SH-SY5Y (cell line): Measurements from ENCODE around the gene ARG1.

Experiments used
- GATA2 ChIP-seq: IDR thresholded peaks from 2 replicates; pipeline ENCODE4 v1.6.1; 2011; ENCODE audit warnings: mild to moderate bottlenecking, low read depth, low read length
- GATA3 ChIP-seq: IDR thresholded peaks from 2 replicates; pipeline ENCODE4 v1.6.1; 2011; ENCODE audit warnings: low read depth, mild to moderate bottlenecking, low read length, moderate library complexity

ARG1 gene

DNA sequence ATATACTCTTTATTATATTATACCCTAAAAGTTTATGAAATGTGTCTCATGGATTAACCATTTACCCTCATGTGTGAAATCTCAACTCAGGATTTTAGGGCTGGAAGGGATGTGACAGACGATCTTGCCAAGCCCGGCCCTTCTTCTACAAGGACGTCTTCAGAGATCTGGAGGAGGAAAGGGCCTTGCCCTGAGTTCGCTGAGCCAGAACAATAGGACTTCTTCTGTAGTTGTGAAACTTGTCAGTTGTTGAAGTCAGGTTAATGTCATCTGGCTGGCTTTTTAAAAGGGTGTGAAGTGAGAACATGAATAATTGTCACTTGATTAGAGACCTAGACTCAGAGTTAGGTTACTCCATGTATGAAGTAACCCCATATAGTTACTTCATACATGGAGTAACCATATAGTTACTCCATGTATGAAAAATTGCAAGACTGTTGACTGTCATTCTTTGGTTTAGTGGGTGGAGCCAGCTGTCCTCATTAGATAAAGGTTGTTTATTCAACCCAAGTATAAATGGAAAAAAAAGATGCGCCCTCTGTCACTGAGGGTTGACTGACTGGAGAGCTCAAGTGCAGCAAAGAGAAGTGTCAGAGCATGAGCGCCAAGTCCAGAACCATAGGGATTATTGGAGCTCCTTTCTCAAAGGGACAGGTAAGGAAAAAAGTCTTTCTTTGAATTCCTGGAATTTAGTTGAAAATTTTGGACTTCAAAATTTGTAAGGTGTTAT lies at the start of gene ARG1:
ARG1 (plus strand) TSS at position 541 of the 730 bp plus-strand sequence; CDS start at position 598, 57 bp downstream.
- TF ChIP-seq GATA3, result no peak
- TF ChIP-seq GATA2, result no peak

DNA sequence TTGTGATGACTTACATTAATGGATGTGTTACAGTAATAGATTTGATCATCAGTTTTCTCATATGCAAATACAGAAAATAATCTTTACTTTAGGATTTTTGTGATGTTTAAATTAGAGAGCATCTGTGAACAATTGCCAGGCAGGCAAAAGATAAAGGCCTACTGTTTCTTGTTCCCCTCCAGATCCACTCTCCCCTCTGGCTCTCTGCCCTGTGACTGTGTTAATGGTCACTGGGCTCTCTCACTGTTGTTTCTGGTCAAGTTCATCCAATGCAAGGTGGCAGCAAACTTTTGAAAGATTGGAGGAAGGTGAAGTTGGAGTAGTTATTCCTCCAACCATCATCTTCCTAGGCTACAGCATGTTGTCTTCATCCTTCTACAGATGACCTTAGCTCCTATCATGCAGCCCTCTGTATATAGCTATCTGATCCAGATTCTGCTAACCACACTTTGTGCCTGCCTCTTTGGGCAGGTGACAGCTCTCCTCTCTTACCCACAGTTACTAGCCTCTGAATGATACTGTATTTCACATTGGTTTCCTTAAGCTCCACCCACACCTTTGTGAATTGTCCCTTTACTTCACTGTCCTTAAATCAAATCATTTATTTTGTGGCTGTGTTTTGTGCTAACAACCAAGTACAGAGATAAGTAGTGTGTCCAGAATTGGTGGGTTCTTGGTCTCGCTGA lies 48.9 kb upstream of the ARG1 start:
- TF ChIP-seq GATA3 (no peak), GATA2 (no peak)

DNA sequence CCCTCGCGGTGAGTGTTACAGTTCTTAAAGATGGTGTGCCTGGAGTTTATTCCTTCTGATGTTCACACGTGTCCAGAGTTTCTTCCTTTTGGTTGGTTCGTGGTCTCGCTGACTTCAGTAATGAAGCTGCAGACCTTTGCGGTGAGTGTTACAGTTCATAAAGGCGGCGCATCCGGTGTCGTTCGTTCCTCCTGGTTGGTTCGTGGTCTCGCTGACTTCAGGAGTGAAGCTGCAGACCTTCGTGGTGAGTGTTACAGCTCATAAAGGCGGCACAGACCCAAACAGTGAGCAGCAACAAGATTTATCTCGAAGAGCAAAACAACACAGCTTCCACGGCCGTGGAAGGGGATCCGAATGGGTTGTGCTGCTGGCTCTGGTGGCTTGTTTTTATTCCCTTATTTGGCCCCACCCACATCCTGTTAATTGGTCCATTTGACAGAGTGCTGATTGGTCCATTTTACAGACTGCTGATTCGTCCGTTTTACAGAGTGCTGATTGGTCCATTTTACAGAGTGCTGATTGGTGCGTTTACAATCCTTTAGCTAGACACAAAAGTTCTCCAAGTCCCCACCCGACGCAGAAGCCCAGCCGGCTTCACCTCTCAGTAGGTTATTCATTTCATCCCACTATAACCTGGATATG lies 48.2 kb upstream of the ARG1 start:
- TF ChIP-seq GATA2, result no peak

DNA sequence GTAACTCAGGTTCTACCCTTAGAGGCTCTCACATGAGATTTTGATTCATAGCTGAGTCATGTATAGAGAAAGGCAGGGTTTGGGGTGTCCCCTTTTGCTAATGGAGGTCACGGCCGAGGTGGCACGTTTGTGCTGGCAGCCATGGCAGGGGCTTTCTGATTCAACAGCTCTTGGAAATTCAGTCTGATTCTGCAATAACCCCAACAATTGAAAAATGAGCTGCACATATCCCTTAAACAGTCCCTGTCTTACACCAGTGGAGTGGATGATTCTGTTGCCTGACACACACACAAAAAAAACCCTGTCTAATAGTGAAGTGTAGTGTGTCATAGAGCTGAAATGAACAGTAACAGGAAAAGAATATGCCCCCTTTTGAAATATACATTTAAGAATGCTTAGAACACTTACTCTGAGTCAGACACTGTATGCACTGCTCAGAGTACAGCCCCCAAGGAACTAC lies 40.4 kb upstream of the ARG1 start:
- TF ChIP-seq GATA3 (no peak), GATA2 (no peak)

DNA sequence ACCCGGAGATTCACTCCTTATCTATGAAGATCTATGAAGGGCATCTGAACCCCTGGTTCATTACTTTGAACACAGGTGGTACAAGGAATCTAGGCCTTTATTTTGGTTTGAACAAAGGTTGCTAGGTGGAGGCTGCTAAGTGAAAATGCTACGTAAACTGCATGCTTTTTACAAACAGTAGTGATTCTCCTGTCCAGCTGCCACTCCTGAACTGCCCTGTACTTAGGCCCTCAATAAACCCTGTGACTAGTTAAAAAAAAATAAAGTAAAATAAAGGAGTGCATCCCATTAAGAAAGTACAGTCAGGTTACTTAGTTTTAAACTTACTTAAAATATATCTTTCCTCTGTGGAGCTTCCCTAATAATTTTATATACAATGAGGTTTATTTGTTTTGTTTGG lies 27.7 kb upstream of the ARG1 start:
- TF ChIP-seq GATA3 (no peak), GATA2 (no peak)

DNA sequence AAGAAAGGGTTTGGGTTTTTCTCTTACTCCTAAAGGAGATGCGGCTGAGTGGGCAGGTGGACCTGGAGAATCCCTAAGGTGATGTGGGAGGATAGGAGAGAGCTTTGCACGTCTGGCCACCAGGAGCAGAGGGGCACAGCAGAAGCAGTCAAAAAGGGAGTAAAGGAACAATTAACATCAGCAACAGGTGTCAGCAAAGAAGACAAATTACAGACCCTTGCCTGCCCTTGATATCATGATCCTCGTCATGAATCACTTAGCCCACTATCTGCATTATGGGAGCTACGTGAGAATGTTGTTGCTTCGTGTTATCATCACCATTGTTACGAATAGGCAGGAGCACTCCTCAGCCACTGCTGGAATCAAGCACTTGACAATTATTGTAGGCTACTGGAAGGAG lies 25.5 kb upstream of the ARG1 start:
- TF ChIP-seq GATA3 (no peak), GATA2 (no peak)

DNA sequence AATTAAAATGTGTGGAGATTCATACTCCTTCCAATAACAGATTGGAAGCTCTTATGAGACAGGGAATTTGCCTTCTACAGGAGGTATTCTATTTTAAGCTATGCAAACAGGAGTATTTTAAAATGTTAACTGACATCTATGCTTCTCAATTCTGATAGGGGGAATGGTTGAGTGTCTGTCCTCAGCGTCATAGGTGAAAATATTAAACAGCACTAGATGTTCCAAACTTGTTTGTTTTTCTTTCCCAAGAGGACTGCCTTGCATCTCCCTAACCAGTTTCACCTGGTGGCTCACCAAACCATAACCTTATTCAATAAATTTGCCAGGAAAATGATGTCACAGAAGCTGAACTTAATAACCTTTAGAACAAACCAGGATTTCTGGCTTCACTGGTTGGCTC lies 24.6 kb upstream of the ARG1 start:
- TF ChIP-seq GATA3 (no peak), GATA2 (no peak)

DNA sequence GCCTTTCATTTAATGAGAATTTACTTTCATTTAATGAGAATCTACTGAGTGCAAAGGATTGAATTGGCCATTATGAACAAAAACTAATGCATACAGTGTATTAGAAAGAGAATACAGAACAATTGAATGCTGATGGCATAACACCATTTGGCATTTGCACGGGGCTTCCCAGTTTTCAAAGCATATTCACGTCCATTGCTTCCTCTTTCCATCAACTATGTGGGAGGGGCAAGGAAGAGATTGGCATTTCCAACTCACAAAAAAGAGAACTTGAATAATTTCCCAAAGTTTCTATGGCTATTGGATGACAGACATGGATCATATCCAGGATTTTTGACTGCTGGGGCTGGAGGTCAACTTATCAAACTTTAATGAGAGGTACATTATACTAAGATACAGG lies 23.2 kb upstream of the ARG1 start:
- TF ChIP-seq GATA2 (no peak), GATA3 (no peak)

DNA sequence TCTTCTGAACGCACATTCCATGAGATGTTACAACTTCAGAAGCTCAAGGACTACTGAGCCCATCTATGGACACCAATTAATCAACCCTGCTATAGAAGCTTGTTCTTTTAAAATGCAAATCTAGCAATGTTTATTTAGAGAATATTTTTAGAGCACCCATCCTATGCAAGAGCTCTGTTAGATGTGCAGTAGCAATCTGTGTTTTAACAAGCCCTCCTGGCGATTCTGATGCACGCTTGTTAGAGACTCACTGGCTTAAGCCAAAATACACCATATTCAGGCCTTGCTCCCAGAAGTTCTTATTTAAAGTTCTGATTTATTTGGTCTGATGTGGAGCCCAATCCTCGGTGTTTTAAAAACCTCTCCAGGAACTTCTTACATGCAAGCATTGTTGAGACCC lies 21.1 kb upstream of the ARG1 start:
- TF ChIP-seq GATA2 (no peak), GATA3 (no peak)

DNA sequence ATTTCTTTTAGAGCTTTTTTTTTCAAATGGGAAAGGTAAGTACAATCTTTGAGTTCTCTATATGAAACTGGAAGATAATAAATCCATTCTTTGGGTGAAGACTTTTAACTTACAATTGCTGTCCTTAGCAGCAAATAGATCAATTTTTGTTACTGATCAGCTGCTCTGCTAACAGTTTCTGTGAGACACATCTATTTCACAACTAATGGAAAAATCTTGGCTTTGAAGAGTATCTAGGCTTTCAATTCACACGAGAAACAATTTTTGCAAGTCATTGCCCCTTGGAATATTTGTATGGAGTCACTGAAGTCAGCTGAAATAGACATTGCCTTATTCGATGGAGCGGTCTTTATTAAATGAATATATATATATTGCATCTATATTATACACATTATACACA lies 20.5 kb upstream of the ARG1 start:
- no peak for TF ChIP-seq GATA3
- no peak for TF ChIP-seq GATA2

DNA sequence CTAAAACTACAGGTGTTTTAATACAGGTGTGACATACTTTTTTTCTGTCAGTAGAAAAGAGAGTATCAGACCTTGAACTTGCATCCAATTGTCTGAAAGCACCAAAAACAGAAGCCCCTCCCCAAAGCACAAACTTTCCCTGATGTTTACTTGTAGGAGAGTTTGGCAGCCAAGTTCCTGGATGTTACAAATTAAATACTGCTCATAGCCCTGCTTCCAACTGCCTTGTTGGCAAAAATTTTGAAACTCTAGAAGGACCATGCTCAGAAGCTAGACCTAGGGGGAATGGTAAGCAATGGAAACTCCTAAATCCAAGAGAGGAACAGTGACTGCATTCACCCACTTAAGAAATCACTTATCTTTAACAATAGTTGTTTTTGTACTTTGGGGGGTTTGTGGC lies 17.0 kb upstream of the ARG1 start:
- TF ChIP-seq GATA3, result no peak
- no peak for TF ChIP-seq GATA2

DNA sequence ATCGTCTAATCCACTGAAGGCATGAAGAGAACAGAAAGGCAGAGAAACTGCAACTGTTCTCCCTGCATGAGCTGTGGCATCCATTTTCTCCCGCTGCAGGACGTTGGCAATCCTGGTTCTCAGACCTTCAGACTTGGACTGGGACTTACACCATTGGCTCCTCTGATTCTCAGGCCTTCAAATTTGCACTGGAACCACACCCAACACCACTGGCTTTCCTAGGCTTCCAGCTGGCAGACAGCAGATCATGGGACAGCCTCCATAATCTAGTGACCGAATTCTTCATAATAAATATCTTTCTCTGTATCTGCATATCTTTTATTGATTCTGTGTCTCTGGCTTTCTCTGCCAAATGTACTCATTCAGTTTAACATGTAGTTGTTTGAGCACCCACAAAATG lies 14.1 kb upstream of the ARG1 start:
- TF ChIP-seq GATA2 (no peak), GATA3 (no peak)

DNA sequence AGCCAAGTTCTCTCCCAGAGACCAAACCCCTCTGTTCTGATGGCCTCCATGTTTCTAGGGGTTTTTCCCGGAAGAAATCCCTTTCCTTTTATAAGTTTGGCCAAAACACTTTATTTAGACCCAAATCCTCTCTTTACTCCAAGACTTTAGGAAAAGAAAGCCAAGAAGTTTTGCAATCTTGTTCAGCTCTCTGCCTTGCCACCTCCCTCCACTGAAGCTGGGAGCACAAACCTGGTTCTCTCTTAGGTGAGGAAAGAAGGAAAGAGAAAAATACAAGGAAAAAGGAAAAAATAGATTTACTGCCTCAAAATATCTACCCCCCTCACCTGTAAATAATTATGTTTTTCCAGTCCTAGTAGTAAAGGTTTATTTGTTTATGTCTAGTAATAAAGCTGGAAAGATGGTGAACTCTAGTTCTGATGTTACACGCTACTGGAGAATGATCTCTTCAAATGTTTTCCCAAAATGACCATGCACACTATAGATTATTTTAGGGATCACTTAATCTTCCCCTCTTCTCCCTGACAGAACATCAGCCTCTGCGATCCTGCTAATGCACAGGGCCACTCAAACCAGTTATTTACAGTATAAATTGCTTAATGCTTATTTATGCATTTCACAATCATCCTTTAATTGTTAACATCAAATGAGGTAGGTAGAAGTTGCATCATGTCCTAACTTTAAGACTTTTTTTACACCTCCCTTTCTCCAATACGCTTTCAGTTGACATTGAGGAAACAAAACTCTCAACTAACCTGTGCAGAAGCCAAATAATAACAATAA lies 10.9 kb upstream of the ARG1 start:
- TF ChIP-seq GATA2, result no peak
- TF ChIP-seq GATA3, result no peak

DNA sequence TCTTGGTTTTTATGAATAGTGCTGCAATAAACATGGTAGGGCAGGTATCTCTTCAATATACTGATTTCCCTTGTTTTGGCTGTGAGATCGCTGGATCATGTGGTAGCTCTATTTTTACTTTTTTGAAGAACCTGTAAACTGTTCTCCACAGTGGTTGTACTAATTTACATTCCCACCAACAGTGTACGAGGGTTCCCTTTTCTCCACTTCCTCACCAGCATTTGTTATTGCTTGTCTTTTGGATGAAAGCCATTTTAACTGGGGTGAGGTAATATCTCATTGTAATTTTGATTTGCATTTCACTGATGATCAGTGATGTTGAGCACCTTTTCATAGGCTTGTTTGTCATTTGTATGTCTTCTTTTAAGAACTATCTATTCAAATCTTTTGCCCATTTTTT lies 8.0 kb upstream of the ARG1 start:
- TF ChIP-seq GATA3 (no peak), GATA2 (no peak)
